ENCODE data around the gene HOXC6.

The HOXC6 gene

DNA sequence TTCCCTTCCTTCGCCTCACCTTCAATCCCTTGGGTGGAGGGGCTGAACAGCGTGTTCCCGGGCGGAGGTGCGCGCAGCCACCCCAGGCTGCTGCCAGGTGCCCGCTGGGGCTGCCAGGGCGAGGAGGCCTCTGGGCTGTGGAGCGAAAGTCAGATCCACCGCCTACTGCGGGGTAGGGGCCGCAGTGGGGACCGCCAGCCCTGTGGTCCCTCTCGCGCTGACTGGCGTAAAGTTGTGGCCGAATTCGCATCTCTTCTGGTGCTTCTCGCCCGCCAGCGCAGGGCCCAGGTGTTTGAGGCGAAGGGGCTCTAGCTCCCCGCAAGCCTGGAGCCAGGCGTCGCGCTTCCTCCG, 18.5 kb downstream of the HOXC6 start:
- Histone ChIP-seq H3K36me3 (ENCODE audit: low read depth) (no peaks in the 10 kb centered on the region), H3K27ac (ENCODE audit: poor library complexity, severe bottlenecking) (no peak overlapping the region), H3K4me1 (ENCODE audit: insufficient read depth, poor library complexity, severe bottlenecking) (no peaks in the 10 kb centered on the region), H3K27me3 (ENCODE audit: insufficient read depth, poor library complexity, severe bottlenecking) (peaks cover 86% of the 10 kb centered on the region), H3K9me3 (ENCODE audit: severe bottlenecking) (no peaks in the 10 kb centered on the region), H3K4me3 (ENCODE audit: severe bottlenecking) (no peak overlapping the region)
- TF ChIP-seq, protein P1, sequence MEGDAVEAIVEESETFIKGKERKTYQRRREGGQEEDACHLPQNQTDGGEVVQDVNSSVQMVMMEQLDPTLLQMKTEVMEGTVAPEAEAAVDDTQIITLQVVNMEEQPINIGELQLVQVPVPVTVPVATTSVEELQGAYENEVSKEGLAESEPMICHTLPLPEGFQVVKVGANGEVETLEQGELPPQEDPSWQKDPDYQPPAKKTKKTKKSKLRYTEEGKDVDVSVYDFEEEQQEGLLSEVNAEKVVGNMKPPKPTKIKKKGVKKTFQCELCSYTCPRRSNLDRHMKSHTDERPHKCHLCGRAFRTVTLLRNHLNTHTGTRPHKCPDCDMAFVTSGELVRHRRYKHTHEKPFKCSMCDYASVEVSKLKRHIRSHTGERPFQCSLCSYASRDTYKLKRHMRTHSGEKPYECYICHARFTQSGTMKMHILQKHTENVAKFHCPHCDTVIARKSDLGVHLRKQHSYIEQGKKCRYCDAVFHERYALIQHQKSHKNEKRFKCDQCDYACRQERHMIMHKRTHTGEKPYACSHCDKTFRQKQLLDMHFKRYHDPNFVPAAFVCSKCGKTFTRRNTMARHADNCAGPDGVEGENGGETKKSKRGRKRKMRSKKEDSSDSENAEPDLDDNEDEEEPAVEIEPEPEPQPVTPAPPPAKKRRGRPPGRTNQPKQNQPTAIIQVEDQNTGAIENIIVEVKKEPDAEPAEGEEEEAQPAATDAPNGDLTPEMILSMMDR (IDR thresholded peaks at IDR 0.05; ENCODE audit: poor library complexity, severe bottlenecking) = no peak
- no peak for DNase-seq (ENCODE audit: low spot score)
- ATAC-seq (ENCODE audit: low read depth) = peak; percentile 20; the same call in 2 of the 3 replicates

GRCh38 chr12:54047160-54047963, 19.1 kb downstream of the HOXC6 start:
- ATAC-seq (ENCODE audit: low read depth) = peak; percentile 53
- no peaks in the 10 kb centered on the region for H3K9me3 ChIP-seq (ENCODE audit: severe bottlenecking)
- no peaks in the 10 kb centered on the region for H3K36me3 ChIP-seq (ENCODE audit: low read depth)
- no peak overlapping the region for H3K27ac ChIP-seq (ENCODE audit: poor library complexity, severe bottlenecking)
- peaks cover 88% of the 10 kb centered on the region for H3K27me3 ChIP-seq (ENCODE audit: insufficient read depth, poor library complexity, severe bottlenecking)
- peak overlapping the region; percentile 10 for H3K4me3 ChIP-seq (ENCODE audit: severe bottlenecking)
- TF ChIP-seq, protein P1 (IDR thresholded peaks at IDR 0.05; ENCODE audit: poor library complexity, severe bottlenecking) = no peak
- no peaks in the 10 kb centered on the region for H3K4me1 ChIP-seq (ENCODE audit: insufficient read depth, poor library complexity, severe bottlenecking)
- no peak for DNase-seq (ENCODE audit: low spot score)

DNA sequence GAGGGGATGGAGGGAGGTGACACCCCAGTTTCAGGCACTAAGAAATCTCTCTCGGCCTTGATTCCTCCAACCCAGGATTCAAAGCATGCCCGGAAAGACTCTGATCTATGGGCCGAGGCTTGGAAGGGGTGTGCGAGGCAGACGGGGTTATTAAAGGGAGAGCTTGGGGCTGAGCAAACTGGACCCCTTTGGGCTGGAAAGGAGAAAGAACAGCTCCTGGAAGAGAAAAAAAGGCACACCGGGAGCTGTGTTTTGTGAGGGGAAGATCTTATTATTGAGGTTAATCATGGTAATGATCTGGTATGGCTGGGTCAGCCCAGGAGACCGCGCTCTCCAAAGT, 19.7 kb downstream of the HOXC6 start:
- TF ChIP-seq, protein P1 (IDR thresholded peaks at IDR 0.05; ENCODE audit: poor library complexity, severe bottlenecking) = no peak
- no peaks in the 10 kb centered on the region for H3K4me1 ChIP-seq (ENCODE audit: insufficient read depth, poor library complexity, severe bottlenecking)
- peaks cover 93% of the 10 kb centered on the region for H3K27me3 ChIP-seq (ENCODE audit: insufficient read depth, poor library complexity, severe bottlenecking)

GRCh38 chr12:54048406-54049093, 20.3 kb downstream of the HOXC6 start:
- Histone ChIP-seq H3K9me3 (ENCODE audit: severe bottlenecking) (no peaks in the 10 kb centered on the region), H3K27me3 (ENCODE audit: insufficient read depth, poor library complexity, severe bottlenecking) (peaks cover 97% of the 10 kb centered on the region), H3K4me3 (ENCODE audit: severe bottlenecking) (no peak overlapping the region), H3K36me3 (ENCODE audit: low read depth) (no peaks in the 10 kb centered on the region), H3K27ac (ENCODE audit: poor library complexity, severe bottlenecking) (no peak overlapping the region), H3K4me1 (ENCODE audit: insufficient read depth, poor library complexity, severe bottlenecking) (no peaks in the 10 kb centered on the region)
- no peak for DNase-seq (ENCODE audit: low spot score)
- TF ChIP-seq, protein P1 (IDR thresholded peaks at IDR 0.05; ENCODE audit: poor library complexity, severe bottlenecking) = no peak
- ATAC-seq (ENCODE audit: low read depth) = no peak

More for the DNA sequence above, 19.7 kb downstream of the HOXC6 start:
- Histone ChIP-seq H3K4me3 (ENCODE audit: severe bottlenecking) (no peak overlapping the region), H3K36me3 (ENCODE audit: low read depth) (no peaks in the 10 kb centered on the region), H3K27ac (ENCODE audit: poor library complexity, severe bottlenecking) (no peak overlapping the region), H3K9me3 (ENCODE audit: severe bottlenecking) (no peaks in the 10 kb centered on the region)
- ATAC-seq (ENCODE audit: low read depth) (no peak), DNase-seq (ENCODE audit: low spot score) (no peak)

DNA sequence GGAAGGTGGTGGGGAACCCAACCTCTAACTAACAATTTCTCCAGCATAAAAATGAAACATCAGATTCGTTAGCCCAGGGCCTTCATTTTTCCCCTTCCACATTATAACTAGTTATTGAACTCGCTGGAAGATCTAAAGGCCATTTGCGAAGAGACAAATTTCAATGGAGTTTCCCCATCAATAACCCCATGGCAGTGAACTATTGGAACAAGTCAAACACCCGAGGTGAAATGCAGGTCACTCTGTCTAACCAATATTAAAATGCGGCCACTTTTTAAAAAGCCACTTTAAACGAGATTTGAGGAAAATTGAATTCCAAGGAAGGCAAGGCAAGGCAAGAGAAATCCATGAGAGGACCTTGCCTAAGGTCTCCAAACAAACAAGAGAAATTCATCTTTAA, 20.9 kb downstream of the HOXC6 start:
- no peaks in the 10 kb centered on the region for H3K36me3 ChIP-seq (ENCODE audit: low read depth)
- peaks cover 99% of the 10 kb centered on the region for H3K27me3 ChIP-seq (ENCODE audit: insufficient read depth, poor library complexity, severe bottlenecking)
- no peaks in the 10 kb centered on the region for H3K9me3 ChIP-seq (ENCODE audit: severe bottlenecking)
- H3K4me3 ChIP-seq (ENCODE audit: severe bottlenecking) = no peak overlapping the region
- ATAC-seq (ENCODE audit: low read depth) = no peak
- H3K27ac ChIP-seq (ENCODE audit: poor library complexity, severe bottlenecking) = no peak overlapping the region
- no peak for DNase-seq (ENCODE audit: low spot score)
- TF ChIP-seq, protein P1 (IDR thresholded peaks at IDR 0.05; ENCODE audit: poor library complexity, severe bottlenecking) = no peak
- H3K4me1 ChIP-seq (ENCODE audit: insufficient read depth, poor library complexity, severe bottlenecking) = no peaks in the 10 kb centered on the region
